ENCODE results near the gene ERF. TPM values are rescaled to one million over a fixed set of nuclear protein-coding genes. Genes with fewer than 3 reads are reported as not detected.

The ERF gene
- polyA plus RNA-seq, 3 donors: 65.2 to 78.9 (median 74.2) TPM

DNA sequence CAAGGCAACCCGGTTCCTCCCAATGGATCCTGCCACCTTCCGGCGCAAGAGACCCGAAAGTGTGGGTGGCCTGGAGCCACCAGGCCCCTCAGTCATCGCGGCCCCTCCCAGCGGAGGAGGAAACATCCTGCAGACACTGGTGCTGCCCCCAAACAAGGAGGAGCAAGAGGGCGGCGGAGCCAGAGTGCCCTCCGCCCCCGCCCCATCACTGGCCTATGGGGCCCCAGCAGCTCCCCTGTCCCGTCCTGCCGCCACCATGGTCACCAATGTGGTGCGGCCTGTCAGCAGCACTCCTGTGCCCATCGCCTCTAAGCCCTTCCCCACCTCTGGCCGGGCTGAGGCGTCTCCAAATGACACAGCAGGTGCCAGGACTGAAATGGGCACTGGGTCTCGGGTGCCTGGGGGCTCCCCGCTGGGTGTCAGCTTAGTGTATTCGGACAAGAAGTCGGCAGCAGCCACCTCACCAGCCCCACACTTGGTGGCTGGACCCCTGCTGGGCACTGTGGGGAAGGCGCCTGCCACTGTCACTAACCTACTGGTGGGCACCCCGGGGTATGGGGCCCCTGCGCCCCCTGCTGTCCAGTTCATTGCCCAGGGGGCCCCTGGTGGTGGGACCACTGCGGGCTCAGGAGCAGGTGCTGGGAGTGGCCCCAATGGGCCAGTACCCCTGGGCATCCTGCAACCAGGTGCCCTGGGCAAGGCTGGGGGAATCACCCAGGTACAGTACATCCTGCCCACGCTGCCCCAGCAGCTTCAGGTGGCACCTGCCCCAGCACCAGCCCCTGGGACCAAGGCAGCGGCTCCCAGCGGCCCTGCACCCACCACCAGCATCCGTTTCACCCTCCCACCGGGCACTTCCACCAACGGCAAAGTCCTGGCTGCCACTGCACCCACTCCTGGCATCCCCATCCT lies 35.9 kb upstream of the ERF start:
- DNase-seq (ENCODE audit: extremely low read depth in 1 of 11, low read depth in 9 of 11, low spot score in 4 of 11): no peak

DNA sequence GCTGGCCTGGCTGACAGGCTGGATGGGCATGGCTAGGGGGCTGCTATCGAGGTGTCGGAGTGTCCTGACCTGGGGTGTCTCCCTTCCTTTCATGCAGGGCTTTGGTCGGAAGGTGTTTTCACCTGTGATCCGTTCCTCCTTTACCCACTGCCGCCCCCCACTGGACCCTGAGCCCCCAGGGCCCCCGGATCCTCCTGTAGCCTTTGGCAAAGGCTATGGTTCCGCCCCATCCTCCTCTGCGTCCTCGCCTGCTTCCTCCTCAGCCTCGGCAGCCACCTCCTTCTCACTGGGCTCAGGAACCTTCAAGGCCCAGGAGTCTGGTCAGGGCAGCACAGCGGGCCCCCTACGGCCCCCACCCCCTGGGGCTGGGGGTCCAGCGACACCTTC lies 35.2 kb upstream of the ERF start:
- DNase-seq (ENCODE audit: extremely low read depth in 1 of 11, low read depth in 9 of 11, low spot score in 4 of 11): no peak

DNA sequence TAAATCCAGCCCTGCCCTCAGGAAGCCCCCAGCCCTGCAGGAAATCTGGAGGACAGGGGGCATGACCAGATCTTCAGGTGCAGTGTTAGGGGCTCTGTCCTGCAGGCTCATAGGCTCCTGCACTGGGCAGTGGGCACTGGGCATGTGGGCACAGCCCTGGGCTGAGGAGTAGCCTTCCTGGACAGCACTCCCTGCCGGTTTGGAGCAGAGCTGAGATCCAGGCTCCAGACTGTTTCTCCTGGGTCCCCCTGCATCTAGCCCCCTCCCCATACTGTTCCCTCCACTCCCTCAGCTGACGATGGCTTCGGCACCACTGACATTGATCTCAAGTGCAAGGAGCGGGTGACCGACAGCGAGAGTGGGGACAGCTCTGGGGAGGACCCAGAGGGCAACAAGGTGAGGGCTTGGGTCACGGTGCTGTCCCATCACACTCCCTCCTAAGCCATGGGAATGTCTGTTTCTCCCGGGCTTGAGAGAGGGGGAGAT lies 34.7 kb upstream of the ERF start:
- no peak for DNase-seq (ENCODE audit: extremely low read depth in 1 of 11, low read depth in 9 of 11, low spot score in 4 of 11)

DNA sequence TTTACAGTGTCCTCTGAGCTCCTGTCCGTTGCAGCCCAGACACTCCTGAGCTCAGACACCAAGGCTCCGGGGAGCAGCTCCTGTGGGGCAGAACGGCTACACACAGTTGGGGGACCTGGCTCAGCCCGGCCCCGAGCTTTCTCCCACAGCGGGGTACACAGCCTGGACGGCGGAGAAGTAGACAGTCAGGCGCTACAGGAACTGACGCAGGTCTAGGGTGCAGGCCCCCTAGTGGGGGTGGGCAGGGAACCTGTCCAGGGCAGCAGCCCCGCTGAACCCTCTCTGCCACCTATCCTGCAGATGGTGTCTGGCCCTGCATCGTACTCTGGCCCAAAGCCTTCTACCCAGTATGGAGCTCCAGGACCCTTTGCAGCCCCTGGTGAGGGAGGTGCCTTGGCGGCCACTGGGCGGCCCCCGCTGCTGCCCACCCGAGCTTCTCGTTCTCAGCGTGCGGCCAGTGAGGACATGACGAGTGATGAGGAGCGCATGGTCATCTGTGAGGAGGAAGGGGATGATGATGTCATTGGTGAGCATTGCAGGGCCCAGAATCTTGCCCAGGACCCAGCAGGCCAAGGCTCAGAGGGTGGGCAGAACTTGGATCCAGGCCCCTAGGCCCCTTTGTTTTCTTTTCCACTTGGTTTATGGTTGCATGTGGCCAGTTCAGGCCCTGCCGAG lies 34.1 kb upstream of the ERF start:
- no peak for DNase-seq (ENCODE audit: extremely low read depth in 1 of 11, low read depth in 9 of 11, low spot score in 4 of 11)

DNA sequence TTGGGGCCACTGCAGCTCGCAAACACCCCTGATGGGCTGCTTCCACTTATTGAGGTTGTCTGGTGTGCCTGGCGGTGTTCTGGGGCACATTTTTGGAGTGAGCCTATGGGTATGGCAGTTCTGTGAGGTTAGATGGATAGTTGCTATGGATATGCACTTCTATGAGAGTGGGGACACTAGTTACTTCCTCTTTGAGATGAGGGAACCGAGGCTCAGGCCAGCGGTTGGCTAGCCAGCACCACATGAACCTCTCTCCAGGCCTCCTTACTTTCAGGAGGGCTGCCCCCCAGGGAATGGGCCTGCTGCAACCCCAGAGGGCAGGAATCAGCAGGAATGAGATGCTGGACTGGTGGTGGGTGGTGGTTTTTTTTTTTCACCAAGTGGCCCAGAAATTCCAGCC lies 33.5 kb upstream of the ERF start:
- no peak for DNase-seq (ENCODE audit: extremely low read depth in 1 of 11, low read depth in 9 of 11, low spot score in 4 of 11)

DNA sequence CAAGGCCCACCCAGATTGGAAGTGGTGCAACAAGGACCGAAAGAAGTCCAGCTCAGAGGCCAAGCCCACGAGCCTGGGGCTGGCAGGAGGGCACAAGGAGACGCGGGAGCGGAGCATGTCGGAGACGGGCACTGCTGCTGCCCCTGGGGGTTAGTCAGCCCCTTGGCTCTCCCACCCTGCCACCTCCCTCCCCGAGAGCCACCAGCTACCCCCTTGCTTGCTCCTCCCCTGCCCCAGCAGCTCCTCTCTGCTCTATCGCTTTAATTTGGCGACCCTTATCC lies 32.8 kb upstream of the ERF start:
- no peak for DNase-seq (ENCODE audit: extremely low read depth in 1 of 11, low read depth in 9 of 11, low spot score in 4 of 11)

DNA sequence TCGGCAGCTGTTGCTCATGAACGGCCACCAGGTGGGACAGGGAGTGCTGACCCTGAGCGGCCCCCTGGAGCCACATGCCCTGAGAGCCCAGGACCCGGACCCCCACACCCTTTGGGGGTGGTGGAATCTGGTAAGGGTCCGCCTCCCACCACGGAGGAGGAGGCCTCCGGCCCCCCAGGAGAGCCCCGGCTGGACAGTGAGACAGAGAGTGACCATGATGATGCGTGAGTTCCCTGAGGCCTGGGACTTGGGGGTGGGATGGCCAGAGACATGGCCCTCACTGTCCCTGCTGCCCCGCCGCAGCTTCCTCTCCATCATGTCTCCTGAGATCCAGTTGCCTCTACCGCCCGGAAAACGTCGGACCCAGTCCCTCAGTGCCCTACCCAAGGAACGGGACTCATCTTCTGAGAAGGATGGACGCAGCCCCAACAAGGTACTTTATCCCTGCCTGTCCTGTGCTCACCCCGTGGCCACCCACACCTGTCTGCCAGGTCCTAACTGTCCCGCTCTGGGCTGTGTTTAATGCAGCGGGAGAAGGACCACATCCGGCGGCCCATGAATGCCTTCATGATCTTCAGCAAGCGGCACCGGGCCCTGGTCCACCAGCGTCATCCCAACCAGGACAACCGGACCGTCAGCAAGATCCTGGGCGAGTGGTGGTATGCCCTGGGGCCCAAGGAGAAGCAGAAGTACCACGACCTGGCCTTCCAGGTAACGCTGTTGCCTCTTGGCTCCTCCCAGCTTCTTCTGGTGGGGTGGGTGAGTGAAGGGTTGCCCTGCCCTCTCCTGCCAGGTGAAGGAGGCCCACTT lies 32.3 kb upstream of the ERF start:
- DNase-seq (ENCODE audit: extremely low read depth in 1 of 11, low read depth in 9 of 11, low spot score in 4 of 11): no peak

DNA sequence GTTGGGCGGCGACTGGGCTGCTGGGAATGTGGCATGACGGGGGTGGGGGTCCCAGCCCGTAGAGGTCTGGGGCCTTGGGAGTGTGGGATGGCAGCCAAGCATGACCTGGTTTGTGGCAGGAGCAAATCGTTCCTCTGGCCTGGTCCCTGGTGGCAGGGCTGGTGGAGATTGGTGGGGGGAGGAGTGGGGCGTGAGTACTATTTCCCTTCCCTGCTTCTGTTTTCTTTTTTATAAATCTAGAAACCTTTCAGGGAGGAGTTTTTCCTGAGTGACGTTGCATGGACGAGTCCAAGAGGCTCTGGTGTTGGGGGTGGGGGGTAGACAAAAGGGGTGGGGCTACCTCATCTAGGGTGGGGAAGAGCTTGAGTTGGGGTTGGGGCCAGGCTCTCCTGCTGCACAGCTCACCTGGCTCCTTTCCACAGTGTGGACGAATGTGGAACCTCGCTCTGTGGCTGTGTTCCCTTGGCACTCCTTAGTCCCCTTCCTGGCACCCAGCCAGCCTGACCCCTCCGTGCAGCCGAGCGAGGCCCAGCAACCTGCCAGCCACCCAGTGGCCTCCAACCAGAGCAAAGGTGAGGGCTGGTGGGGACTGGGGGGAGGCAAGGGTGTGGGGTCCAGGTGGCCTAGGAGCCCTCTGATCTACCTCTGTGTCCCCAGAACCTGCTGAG lies 31.6 kb upstream of the ERF start:
- no peak for DNase-seq (ENCODE audit: extremely low read depth in 1 of 11, low read depth in 9 of 11, low spot score in 4 of 11)

DNA sequence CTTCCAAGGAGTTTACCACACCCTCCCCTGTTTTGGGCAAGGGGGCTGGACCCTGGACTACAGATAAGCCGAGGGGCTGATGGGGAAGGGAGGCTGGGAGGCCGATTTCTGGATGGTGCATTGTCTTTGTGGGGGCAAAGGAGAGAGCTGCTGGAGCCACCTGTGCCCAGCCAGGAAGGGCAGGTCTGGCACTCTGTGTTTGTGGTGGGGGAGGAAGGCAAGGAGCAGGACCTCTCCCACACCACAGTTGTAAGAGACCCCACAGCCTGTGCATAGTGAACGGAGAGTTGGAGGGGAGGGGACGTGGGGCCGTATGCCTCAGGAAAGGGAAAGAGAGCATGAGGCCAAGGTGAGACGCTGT lies 31.0 kb upstream of the ERF start:
- DNase-seq (ENCODE audit: extremely low read depth in 1 of 11, low read depth in 9 of 11, low spot score in 4 of 11): no peak

DNA sequence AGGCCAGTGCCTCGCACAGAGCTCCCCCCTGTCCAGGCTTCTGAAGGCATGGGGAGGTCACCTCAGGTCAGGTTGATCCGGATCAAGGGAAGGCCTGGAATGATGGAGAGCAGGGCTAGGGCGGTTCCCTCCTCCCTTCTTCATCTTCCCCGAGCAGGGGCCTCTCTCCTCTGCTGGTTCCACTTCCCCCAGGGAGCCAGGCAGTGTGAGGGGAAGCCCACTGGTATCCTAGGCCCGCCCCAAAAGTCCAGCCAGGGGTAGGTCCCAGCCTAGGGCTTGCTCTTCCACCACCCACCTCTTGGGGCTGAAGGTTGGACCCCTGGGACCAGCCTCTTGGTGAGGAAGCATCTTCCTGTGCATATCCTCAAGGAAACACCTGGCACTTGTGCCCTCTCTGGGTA lies 30.6 kb upstream of the ERF start:
- DNase-seq (ENCODE audit: extremely low read depth in 1 of 11, low read depth in 9 of 11, low spot score in 4 of 11): no peak

DNA sequence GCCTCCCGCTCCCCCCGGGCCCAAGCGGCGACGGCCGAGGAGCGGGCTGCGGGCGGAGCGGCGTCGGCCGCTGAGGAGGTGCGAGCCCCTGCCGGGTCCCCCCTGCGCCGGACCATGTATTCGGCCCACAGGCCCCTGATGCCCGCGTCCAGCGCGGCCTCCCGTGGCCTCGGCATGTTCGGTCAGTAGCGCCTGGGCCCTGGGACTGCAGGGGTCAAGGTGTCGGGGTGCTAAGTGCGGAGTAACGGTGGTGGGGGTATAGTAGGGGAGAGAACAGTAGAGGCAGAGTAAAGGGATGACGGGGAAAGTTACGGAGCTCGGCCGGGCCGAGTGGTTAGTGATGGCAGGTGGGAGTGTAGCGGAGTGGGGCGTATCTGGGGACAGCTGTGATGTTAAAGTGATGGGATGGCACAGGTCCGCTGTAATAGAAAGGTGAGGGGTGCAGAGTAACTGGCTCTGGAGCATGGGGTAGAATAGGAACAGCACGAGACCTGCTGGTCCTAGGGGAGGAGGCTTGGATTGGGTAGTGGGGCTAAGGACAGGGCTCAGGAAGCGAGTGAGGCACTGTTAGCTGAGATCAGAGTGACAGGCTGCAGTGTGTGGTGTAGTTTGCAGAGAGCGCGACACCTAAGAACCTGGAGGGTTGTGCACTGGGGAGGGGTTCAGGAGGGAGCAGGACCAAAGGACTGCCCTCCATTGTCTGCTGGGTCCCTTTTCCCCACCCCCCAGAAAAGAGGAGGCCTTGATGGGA lies 29.8 kb upstream of the ERF start:
- DNase-seq (ENCODE audit: extremely low read depth in 1 of 11, low read depth in 9 of 11, low spot score in 4 of 11): no peak

DNA sequence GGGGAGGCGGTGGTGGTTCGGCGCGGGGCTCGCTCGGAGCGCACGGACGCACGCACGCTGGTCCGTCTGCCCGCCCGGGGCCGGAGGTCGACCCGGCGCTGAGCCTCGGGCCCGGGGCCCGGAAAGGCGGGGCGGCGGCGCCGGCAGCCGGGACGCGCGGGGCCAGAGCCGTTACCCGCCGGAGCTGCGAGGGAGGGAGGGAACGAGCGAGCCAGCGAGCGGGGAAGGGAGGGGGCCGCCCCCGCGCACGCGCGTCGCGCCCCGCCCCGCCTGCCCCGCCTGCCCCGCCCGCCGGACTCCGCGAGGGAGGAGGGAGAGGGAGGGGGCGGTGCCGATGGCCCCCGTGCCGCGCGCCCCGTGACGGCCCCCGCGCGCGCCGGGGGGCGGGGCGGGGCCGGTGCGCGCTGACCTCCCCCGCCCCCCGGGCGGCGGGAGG lies 29.2 kb upstream of the ERF start:
- DNase-seq (ENCODE audit: extremely low read depth in 1 of 11, low read depth in 9 of 11, low spot score in 4 of 11): no peak

DNA sequence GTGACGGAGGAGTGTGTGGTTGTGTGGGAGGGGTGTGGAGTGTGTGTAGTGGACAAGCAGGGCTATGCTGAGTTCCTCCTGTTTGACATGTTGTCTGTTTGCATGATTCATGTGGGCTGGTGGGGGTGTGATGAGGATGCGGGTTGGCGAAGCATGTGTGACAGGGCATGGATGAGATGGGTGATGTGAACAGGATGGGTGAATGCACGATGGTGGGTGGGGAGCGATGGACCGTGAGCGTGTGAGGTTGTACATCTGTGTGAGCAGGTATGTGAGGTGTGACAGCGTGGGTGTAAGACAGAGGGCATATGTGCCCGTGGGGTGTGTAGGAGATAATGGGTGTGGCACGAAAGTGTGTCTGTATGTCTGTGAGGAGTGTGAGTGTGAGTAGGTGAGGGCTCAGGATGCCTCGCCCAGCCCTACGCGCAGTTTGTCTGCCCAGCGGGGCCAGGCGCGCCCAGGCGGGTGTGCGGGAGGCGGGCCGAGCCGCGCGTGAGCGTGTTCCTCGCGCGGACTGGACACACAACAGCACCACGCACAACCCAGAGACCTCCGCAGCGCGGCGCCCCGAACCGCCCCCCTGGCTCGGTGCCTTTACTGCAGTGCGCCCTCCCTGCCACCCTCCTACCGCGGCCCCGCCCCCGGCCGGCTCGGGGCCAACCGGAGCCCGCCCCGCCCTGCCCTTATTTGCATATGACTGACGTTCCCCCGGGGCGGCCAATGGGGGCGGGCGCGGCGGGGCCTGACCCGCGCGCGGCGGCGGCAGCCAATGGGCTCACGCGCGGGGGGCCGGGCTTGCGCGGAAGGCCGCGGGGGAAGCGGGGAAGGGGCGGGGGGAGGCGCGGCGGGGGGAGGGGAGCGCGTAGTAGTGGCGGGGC lies 28.5 kb upstream of the ERF start:
- DNase-seq (ENCODE audit: extremely low read depth in 1 of 11, low read depth in 9 of 11, low spot score in 4 of 11): peak in 8 of 11 donors; percentile 80 to 95 (median 93)

DNA sequence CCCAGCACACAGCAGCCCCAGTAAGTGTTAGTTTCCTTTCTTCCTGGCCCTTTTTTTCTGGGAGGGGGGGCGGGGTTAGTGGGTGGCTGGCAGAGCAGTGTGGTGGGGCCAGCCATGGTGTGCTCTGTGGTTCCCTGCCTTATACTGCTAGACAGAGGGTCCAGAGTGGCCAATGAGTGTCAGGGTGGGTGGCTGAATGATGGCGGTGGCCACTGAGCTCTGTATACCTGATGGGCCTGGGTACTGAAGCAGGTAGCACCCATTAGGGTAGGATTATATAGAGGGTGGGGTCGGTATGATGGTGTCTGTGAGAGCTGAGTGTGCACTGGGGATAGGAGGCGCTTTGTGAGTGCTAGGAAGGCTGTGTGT lies 27.9 kb upstream of the ERF start:
- no peak for DNase-seq (ENCODE audit: extremely low read depth in 1 of 11, low read depth in 9 of 11, low spot score in 4 of 11)

DNA sequence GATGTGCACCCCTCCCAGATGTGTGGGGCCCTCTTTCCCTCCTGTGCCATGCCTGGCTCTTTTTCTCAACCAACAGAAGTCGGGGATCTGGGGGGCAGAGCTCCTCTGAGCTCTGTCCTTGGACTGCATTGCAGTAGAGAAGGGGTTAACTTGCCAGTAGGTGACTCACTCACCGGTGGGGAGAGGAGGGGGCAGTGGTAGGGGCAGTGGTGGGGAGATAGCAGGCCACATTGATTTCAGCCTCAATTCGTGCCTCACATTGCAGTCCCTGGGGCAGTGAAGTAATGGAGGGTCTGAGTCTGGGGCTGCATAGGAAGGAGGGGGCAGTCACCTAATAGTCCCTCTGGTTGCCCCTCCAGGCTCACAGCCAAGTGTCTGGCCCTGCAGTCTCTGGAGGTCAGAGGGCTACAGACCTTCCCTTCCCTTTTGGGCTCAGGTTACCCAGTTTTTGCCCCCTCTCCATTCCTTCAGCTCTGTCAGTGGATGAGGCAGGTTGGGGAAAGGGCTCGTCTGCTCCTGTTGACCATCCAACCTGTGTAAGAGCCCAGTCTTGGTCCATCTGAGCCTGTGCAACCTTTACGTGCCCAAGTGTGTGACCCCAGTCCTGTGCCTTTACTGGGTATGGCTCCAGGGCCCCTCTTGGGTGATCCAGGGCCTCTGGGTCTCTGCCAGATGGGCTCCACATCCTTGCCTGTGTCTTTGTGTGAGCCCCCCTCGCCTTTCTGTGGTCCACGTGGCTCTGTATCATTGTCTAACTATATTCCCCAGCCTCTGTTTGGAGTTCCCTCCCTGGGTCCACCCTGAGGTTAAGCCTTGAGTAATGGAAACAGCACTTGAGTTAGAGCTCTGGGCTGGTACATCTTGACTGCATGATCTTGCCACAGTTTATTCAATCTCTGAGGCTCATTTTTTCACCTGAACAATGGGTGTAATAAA lies 27.2 kb upstream of the ERF start:
- no peak for DNase-seq (ENCODE audit: extremely low read depth in 1 of 11, low read depth in 9 of 11, low spot score in 4 of 11)

DNA sequence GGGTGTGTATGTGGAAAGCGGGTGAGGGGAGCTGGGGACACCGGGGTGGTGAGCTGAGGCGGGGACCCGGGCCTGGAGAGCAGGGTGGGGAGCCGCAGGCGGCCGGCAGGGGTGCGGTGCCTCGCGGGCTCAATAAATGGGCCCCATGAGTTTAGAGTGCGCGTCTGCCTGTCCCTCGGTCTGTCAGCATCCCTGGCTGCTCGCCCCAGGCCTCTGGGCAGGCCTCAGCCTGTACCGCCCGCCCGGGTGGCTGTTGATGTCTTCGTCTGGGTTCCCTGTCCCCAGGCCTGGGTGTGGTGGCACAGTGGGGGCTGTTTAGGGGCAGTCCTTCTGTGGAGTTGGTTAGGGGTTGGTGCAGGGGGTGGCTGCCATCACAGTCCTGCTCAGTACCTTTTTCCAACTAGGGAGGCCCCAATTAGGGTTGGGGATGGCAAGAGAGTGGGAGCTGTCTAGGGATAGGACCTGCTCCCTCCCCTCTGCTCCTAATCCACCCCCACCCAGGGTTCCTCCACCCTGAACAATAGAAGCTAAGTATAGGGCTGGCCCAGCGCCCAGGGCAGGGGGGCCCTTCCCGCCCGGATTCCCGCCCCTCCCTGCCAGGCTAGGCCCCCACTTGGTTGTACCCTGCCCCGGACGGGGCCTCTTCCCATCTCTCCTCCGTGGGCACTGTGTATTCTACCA lies 26.4 kb upstream of the ERF start:
- no peak for DNase-seq (ENCODE audit: extremely low read depth in 1 of 11, low read depth in 9 of 11, low spot score in 4 of 11)
